HG03354 (cell line): ENCODE measurements around the gene MSANTD2.
"Not testable (repeated sequence)": the region's sequence is repeated elsewhere in the genome, so short reads cannot be mapped to it uniquely, and the experiment has no call there.

Source experiments
- ATAC-seq: cut with Tn5 transposase; IDR thresholded peaks from one replicate; pipeline ENCODE4 v1.9.1; 2021; ENCODE audit warnings: mild to moderate bottlenecking; ENCODE audit not compliant: unreplicated experiment, poor library complexity, severe bottlenecking

The MSANTD2 gene

GRCh38 chr11:124784051-124784450 lies 16.2 kb downstream of the MSANTD2 start:
- ATAC-seq: no peak

- no peak for ATAC-seq
These were observed 17.2 kb downstream of the MSANTD2 start for GRCh38 chr11:124783002-124783401.

- ATAC-seq: no peak
These were observed 20.6 kb downstream of the MSANTD2 start for GRCh38 chr11:124779568-124779967.

- no peak for ATAC-seq
These were observed 21.9 kb downstream of the MSANTD2 start for GRCh38 chr11:124778281-124778680.

GRCh38 chr11:124776865-124777645 lies 23.2 kb downstream of the MSANTD2 start:
- ATAC-seq: no peak

DNA sequence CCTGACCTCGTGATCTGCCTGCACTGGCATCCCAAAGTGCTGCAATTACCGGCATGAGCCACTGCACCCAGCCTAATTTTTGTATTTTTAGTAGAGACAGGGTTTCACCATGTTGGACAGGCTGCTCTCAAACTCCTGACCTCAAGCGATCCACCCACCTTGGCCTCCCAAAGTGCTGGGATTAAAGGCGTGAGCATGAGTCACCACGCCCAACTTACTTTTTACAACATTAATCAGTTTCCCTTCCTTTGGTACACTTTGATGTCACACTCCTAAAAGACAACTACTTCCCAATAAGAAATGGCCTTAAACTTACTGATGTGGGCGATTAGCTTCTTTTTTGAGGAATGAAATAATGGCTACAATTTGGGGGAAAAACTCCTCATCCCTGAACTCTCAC lies 29.2 kb downstream of the MSANTD2 start:
- not testable (repeated sequence) for ATAC-seq

DNA sequence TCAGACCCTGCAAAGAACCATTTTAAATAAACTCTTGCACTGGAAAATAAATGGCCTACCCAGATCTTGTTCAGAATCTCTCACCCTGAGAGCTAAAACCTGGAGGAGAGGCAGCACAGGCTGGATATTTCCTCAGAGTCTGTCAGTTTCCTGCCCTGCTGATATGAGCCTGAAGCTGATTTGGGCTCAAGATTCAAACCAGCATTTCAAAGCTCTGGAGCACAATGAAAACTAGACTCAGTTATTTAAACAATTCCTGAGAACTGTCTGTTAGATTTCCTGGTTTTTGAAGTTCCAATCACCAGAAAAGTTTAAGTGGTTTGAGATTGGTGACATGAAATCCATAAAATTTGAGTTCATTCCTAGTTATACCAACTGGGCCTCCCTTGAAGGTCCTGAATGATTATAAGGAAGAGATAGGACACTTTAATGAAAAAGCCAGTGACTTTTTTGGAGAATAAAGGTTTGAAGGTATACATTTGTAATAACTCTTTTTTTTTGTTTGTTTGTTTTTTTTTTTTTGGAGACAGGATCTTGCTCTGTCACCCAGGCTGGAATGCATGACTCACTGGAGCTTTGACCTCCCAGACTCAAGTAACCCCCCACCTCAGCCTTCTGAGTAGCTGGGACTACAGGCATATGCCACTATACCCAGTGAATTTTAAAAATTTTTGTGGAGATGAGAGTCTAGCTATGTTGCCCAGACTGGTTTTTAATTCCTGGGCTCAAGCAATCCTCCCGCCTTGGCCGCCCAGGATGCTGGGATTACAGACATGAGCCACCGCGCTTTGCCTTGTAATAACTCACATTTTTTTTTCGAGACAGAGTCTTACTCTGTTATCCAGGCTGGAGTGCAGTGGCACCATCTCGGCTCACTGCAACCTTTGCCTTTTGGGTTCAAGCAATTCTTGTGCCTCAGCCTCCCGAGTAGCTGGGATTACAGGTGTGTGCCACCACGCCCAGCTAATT lies 30.1 kb downstream of the MSANTD2 start:
- no peak for ATAC-seq

- no peak for ATAC-seq
These were observed 31.3 kb downstream of the MSANTD2 start for GRCh38 chr11:124768914-124769313.

DNA sequence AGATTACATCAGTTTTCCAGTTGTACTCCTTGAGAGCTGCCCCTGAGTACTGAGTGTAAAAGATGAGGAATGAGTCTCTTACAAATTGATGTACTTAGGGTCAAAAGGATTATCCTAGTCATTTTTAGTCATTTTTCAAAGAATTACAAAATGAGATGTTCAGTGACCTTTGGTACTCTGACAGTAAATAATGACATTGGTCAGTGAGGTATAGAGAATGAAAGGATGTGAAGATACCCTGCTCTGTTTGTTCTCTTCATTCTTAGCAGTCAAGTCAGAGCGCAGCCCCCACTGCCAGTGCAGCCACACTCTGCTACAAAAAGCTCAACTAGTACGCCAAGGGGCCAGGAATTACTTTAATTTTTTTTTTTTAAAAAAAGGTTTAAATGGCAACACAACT lies 34.0 kb downstream of the MSANTD2 start:
- ATAC-seq: no peak

GRCh38 chr11:124763156-124763947 lies 36.9 kb downstream of the MSANTD2 start:
- peak; percentile 25 for ATAC-seq

GRCh38 chr11:124762624-124763155 lies 37.5 kb downstream of the MSANTD2 start:
- ATAC-seq: peak; percentile 13

GRCh38 chr11:124762105-124762623 lies 38.0 kb downstream of the MSANTD2 start, which contains the start of gene ESAM:
TSS of gene ESAM (minus strand) at chr11:124762290. CDS start at chr11:124762154, 136 bp downstream.
- ATAC-seq: peak; percentile 57

GRCh38 chr11:124761301-124762104 lies 38.7 kb downstream of the MSANTD2 start:
- peak; percentile 1 for ATAC-seq

GRCh38 chr11:124760806-124761205 lies 39.4 kb downstream of the MSANTD2 start:
- ATAC-seq: no peak

DNA sequence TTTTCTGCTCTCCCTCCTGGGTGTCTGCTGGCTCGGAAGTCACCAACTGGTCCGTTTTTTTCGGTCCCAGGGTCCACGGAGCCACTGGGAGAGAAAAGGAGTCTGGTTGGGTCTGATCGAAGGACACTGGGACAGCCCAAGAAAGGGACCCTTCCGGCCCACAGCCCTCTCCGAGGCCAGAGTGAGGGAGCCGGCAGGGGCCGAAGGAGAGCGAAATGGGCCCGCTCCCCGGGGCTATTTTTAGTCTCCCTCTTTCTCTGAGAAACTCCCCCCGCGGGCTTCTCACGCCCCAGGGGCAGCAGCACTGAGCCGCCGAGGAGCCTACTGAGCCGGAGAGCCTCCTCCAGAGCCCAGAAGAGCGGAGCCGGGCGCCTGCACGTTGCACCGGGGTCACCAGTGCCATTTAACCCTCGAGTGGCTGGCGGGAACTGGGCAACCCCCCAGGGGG lies 40.0 kb downstream of the MSANTD2 start:
- peak; percentile 35 for ATAC-seq

DNA sequence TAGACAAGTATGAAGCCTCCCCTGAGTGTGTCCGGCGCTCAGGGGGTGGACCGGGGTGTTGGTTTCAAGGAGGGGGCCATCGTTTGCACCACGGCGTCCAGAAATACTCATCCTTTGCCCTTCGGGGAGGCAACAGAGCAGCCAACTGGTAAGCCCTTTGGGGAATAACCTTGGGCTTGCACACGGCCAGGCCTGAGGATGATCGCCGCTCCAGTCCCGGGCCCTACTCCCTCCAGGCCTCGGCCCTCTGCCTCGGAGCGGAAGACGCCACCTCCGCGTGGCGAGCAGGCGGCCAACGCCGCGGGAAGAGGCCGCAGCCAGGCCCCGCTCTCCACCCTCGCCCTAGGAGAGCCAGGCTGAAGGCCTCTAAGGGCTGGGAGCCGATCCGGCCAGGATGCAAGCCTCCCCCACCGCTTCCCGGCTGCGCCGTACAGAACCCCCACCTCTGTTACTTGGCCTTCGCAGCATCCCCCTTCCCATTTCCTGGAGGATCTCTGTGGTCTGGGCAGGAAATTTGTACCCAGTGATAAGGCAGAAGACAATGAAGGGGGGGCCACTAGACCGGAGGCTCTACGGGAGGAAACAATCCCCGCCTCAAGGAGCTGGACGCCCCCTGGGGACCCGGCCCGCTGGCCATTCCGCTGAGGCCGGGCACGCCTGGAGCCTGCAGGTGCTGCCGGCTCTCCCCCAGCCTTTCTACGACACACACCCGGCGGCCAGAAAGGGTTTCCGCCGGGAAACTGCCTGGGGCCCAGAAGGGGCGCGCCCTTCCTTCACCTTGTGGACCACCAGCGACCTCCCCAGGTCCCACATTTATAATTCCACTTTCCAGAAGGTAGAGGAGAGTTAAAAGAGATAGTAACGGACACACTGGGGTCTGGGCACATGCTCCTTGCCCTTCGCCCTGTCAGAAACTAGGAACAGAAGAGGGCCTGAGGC lies 40.7 kb downstream of the MSANTD2 start:
- peak; percentile 18 for ATAC-seq
